GM18507 (cell line): ENCODE results near the gene ELOVL7.
"Not testable (repeated sequence)": the region's sequence is repeated elsewhere in the genome, so short reads cannot be mapped to it uniquely, and the experiment has no call there.

ENCODE experiments used
- DNase-seq: peaks from one replicate; pipeline ENCODE4 v3.0.0; 2011; ENCODE audit warnings: low read depth; ENCODE audit not compliant: insufficient read length; ENCODE audit errors: extremely low spot score
- FAIRE-seq: peaks from 2 replicates; lab custom pipeline; 2011; peaks lifted over from hg19 to GRCh38; lab: Jason Lieb, UNC

Gene ELOVL7

DNA sequence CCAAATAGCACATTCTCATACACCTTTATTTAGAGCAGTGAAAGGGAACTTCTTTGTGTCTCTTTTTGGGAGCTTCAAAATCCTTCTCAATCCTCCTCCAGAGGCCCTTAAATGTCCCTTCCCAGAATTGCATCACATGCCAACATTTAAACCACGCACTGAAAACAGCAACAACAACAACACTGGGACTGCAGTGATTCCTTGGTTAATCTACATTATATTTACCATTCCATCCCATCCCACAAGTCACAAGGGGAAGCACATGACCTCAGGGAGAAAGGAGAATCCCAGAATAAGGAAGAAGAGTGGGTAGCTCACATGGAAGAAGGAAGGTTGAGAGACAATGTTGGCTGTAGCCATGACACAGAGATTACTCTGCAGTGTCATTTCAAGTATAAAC, 41.1 kb downstream of the ELOVL7 start:
- DNase-seq (no peak), FAIRE-seq (no peak)

- DNase-seq (no peak), FAIRE-seq (no peak)
Measured at GRCh38 chr5:60802226-60802625, 41.8 kb downstream of the ELOVL7 start.

- FAIRE-seq (no peak), DNase-seq (no peak)
Measured at GRCh38 chr5:60797482-60798153, 46.5 kb downstream of the ELOVL7 start.

DNA sequence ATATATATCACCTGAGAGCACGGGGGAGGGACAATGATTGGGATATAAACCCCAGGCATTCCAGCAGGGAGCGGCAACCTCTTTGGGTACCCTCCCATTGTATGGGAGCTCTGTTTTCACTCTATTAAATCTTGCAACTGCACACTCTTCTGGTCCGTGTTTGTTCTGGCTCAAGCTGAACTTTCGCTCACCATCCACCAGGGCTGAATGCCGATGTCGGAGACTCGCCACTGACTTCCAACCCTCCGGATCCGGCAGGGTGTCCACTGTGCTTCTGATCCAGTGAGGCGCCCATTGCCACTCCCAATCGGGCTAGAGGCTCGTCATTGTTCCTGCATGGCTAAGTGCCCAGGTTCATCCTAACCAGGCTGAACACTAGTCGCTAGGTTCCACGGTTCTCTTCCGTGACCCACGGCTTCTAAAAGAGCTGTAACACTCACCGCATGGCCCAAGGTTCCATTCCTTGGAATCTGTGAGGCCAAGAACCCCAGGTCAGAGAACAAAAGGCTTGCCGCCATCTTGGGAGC, 48.6 kb downstream of the ELOVL7 start:
- FAIRE-seq, DNase-seq: not testable (repeated sequence)

DNA sequence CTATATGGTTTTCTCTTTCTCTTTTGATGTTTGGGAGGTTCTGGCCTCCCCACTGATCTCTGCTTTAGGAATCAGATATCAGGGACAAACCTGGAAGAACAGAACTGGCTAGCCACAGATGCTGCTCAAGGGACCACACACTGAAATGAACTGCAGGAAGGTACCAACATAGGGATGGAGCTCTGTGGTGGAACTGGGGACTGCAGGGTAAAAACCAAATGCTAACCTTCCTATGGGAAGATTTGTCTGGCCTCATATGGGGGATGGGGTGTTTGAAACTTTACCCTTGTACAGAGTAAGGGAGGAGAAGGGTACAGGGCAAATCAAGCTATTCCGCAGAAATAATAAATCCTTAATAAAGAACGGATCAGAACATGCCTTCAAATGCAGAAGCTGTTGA, 49.4 kb downstream of the ELOVL7 start:
- FAIRE-seq (no peak), DNase-seq (no peak)

GRCh38 chr5:60792438-60792837, 51.6 kb downstream of the ELOVL7 start:
- no peak for DNase-seq
- FAIRE-seq, result no peak

- DNase-seq (no peak), FAIRE-seq (no peak)
Measured at GRCh38 chr5:60789551-60789950, 54.5 kb downstream of the ELOVL7 start.

- DNase-seq (no peak), FAIRE-seq (no peak)
Measured at GRCh38 chr5:60788863-60789513, 55.1 kb downstream of the ELOVL7 start.

GRCh38 chr5:60779466-60779865, 64.6 kb downstream of the ELOVL7 start:
- no peak for DNase-seq
- no peak for FAIRE-seq

GRCh38 chr5:60776343-60776742, 67.7 kb downstream of the ELOVL7 start:
- FAIRE-seq (no peak), DNase-seq (no peak)

DNA sequence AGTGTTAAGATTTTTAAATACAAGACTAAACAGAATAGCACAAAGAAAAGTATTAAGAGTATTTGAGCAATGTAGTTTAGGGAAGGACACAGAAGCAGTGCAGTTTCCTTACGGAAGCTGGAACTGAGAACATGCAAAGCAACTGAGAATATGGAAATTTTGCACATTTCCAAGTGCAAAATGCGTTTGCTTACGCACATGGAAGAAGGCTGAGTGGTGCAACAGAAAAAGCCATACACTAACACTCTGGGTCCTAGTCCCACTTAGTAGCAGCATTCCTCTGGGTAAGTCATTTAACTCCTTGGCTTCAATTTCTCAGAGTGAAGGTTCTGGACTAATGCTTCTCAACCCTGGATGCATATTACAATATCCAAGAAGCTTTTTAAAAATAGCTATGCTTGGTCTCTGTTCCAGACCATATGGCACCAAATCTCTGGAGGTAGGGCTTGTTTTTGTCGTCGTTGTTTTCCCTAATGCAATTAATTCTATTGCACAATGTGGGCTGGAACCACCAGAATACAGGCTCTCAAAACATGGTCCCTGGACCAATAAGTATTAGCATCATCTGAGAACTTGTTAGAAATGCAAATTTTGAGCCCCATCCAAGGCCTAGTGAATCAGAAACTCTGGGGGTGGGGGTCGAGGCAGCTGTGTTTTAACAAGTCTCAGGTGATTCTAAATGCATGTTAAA, 78.9 kb downstream of the ELOVL7 start:
- FAIRE-seq (no peak), DNase-seq (no peak)

GRCh38 chr5:60763061-60763460, 81.0 kb downstream of the ELOVL7 start:
- no peak for FAIRE-seq
- DNase-seq, result no peak

DNA sequence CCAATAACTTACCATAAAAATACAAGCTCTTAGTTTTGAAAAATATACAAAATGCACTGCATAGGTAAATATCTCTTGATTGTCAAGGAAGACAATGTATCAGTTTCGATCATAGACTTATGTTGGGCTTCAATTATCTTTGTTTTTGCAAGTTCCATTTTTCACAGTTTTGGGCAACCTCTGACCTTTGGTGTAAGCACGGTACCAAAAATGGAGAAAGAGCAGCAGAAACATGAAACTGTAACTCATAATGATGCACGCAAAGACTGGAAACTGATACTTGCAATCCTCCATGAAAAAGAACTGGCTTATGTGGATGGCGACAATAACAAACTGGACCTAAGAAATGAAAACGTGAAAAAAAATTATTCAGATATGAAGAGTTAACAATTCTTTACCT, 89.6 kb downstream of the ELOVL7 start:
- FAIRE-seq (no peak), DNase-seq (no peak)

GRCh38 chr5:60744682-60745081, 99.4 kb downstream of the ELOVL7 start:
- no peak for FAIRE-seq

GRCh38 chr5:60743511-60744314, 100.4 kb downstream of the ELOVL7 start:
- FAIRE-seq, result no peak
- DNase-seq, result no peak

More at GRCh38 chr5:60744682-60745081, 99.4 kb downstream of the ELOVL7 start:
- DNase-seq, result no peak

DNA sequence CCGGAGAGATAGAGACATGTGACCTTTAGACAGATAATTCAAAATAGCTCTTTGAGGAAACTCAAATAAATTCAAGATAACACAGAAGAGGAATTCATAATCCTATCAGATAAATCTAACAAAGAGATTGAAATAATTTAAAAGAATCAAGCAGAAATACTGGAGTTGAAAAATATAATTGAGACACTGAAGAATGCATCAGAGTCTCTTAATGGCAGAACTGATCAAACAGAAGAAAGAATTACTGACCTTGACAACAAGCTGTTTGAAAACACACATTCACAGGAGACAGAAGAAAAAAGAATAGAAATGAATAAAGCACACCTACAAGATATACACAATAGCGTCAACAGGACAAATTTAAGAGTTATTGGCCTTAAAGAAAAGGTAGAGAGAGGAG, 103.7 kb downstream of the ELOVL7 start:
- FAIRE-seq (no peak), DNase-seq (no peak)

DNA sequence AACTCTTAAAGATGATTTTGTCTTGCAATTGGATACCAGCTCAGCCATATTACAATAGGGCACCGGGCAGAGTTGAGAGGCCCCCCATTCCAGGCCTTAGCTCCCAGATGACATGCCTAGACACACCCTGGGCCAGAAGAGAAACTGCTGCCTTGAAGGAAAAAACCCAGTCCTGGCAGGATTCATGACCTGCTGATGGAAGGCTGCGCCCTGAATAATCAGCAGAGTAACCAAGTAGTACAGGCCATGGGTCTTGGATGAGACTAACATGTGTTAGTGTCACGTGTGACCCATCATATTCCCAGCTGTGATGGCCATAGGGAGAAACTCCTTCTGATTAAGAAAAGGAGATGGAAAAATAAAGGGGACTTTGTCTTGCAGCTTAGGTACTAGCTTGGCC, 105.1 kb downstream of the ELOVL7 start:
- FAIRE-seq (no peak), DNase-seq (no peak)

DNA sequence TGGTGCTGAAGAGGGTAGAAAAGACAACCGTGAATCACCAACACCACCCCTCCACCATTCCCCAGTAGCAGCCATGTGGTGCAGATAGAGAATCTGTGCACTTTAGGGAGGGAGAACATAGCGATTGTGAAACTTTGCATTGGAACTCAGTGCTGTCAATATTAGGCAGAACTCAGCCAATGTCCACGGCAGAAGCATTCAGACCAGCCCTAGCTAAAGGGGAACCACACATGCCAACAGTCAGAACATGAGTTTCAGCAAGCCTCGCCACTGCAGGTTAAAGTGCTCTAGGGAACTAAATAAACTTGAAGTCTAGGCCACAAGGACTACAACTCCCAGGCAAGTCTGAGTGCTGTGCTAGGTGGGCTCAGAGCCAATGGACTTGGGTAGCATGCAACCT, 105.6 kb downstream of the ELOVL7 start:
- FAIRE-seq, result no peak
- DNase-seq, result no peak

DNA sequence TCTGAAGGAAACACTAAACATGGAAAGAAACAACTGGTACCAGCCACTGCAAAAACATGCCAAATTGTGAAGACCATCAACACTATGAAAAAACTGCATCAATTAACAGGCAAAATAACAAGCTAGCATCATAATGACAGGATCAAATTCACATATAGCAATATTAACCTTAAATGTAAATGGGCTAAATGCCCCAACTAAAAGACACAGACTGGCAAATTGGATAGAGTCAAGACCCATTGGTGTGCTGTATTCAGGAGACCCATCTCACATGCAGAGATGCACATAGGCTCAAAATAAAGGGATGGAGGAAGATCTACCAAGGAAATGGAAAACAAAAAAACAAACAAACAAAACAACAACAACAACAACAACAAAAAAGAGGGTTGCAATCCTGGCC, 113.2 kb downstream of the ELOVL7 start:
- FAIRE-seq, DNase-seq: not testable (repeated sequence)
